Activated naive CD4-positive, alpha-beta T cell treated with Interleukin-2 at 50 U/mL for 16 hours (primary cell): Measurements from ENCODE around the gene CTXN2.

Experiments
- DNase-seq: peaks from one replicate; pipeline ENCODE4 v3.0.0-alpha.2; 2020

Gene CTXN2

DNA sequence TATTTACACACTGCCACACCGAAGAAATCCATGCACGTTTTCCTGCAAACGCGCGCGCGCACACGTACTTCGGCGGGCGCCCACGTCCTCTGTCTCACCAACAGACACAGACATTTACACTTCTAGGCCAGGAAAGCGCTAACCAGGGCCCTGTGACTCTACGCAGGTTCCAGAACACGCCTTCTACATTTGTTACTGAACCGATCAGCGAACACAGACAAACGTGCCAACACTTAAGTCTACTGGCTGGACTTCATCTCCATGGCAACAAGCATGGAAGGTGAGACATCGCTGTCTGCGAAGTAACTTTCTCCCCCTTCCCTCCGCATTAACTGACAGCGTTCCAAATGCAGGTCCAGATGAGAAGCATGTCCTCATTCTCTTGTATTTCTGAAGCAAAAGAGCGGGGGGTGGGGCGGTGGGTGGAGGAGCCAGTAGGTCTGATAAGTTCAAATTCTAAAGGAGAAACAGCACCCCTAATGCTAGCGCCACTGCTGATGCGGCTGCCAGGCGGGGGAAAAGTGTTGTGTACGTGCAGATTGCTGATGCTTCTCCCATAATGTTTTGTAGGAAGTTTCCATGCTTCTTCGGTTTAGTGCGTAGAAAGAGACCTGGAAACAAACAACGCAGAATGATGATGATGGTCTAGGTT, at the start of gene CTXN2:
TSS of gene CTXN2 (plus strand) at position 92 of the 652 bp plus-strand sequence. CDS start 9,636 bp downstream, outside the sequence.
- no peak for DNase-seq

GRCh38 chr15:48143856-48144255, 47.6 kb upstream of the CTXN2 start:
- no peak for DNase-seq

DNA sequence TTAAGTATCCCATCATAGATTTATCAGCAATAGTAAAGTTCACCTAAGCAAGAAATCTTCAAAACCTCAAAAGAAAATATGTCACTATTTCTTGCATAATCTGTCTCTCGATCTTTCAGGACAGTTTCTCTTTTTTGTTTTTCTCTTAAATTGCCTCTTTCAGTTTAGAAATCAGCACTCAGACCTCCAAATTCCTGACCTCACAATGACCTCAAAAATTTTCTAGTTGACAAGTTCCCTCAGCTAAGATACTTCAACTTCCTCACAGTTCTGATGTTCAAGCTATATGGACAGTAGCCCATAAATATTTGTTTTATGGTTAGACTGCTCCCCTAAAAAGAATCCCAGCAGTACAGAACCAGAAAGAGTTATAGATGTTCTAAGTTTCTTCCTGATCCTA, 46.6 kb upstream of the CTXN2 start:
- no peak for DNase-seq

DNA sequence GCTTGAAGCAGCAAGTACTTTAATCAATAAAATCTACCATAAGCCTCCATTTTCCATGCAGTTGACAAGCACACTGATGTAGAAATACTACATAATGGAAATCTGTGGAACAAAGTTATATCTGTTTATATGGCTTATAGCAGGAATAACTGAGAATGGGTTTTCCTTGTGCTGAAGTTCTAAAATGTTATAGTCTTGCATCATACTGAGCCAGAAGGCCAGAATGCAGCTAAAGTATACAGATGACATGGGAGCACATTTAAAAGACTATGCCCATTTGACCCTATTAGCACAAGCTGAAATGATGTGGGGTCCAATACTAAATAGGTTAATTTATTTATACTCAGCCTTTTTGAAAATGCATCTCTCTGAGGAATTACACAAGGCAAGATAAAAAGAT, 45.5 kb upstream of the CTXN2 start:
- DNase-seq: no peak

GRCh38 chr15:48147358-48147757, 44.1 kb upstream of the CTXN2 start:
- no peak for DNase-seq

DNA sequence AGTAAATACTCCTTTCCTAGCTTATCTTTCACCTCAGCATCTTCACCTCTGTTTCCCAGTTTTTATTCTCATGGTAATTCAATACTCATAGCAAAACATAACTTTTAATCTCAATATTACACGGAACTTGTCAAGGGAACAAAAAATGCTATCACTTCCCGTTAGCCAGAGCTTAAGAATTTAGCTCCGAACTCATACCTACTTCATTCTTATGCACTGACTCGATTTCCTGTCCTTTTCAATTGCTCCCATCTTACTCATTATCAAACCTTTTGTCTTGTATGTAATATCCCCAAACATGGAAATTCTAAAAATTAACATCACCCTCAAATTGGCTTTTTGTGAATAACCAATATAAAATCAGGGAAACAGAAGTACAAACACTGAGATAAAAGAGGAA, 41.6 kb upstream of the CTXN2 start:
- no peak for DNase-seq

- no peak for DNase-seq
Observed at GRCh38 chr15:48153526-48153925, 37.9 kb upstream of the CTXN2 start.

DNA sequence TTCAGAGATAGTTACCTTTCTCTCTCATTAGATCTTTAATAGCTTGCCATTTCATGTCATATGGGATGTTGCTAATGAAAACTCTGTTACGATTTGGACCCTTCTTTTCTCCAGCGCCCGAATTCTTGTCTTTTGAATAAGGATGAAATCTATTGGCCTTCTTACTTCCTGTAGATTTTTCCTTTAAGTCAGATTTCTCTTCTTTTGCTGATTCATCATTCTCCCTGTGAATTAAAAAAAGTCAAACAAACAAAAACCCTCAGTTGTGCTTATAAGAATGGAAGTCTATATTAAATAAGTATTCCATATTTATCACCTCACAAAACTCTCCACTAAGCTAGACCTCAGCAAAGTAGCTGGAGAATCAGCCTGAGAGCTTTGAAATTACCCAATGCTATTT, 22.8 kb upstream of the CTXN2 start:
- DNase-seq: no peak

DNA sequence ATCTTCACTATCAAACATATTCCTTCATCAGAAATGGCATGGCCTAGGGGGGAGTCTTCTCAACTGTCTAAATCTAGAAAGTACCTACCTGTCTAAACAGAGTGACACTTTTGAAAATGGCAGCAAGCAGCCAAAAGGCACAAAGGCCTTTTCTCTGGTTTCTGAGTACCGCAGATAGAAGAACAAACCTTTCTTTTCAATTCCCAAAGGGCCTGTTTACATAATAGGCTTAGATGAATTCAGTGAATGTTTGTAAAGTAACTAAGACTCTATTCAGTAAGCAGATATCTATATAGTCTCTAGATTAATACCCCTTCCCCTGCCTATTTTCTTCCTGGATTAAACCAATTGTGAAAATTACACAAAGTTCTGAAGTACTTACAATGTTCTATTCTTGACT, 20.5 kb upstream of the CTXN2 start:
- no peak for DNase-seq

GRCh38 chr15:48175126-48175525, 16.3 kb upstream of the CTXN2 start:
- DNase-seq: no peak

- no peak for DNase-seq
Observed at GRCh38 chr15:48176112-48176511, 15.4 kb upstream of the CTXN2 start.

GRCh38 chr15:48176957-48177356, 14.5 kb upstream of the CTXN2 start:
- DNase-seq: no peak

DNA sequence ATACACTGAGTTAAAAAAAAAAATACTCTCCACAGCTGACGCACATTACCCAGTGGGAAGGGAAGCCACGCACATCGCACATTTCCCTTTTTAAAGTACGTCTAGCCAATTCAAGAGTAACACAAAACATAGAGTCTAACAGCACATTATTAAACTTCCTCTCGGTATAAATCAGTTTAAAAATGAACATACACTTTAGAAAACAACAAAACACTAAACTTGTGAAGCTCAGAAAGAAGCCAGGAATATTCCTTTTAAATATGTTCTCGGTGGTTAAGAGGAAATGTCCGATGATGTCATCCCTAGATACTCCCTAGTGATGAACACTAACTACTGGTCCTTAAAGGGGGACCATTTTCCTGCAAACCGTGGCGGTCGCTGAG, 14.1 kb upstream of the CTXN2 start:
- DNase-seq: no peak

DNA sequence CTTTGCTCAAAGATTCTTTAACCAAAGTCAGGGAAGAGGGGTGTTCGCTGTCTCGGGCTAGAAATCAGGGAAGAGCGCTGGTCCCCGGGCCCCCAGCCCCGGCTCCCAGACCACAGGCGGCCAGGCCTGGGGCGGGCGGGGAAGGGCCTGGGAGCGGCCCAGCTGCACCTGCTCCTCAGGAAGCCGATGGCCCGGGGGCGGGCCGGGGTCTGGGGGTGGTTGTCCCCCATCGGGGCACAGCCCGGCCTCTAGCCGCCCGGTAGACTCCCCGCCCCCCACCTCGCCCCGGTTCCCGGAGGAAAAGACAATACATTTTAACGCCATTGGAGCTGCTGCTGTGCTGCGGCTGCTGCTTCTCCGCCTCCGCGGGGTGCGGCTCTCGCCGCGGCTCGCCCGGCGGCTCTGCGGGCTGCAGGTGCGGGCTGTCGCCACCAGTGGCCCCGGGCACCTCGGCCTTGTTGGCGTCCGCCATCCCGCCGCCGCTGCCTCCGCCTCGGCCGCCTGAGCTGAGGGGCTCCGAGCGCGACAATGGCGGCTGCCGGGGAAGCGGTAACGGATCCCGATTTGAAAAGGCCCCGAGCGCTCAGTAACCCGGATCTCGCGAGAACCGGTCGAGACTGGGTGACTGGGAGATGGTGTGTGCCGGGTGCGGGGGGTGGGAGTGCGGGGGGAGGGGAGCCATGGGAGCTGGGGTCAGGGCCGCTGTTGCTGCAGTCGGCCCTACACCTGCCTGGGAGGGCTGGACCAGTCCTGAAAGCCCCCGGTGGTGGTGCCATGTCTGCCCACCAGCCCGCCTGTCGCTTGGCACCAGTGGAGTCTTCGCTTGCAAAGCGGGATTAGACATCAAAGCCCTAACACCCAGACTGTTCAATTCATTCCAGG, 13.5 kb upstream of the CTXN2 start, which contains the start of gene MYEF2:
TSS of gene MYEF2 (minus strand) at position 530 of the 882 bp plus-strand sequence. CDS start at position 472, 58 bp downstream.
- peak; percentile 58 for DNase-seq

GRCh38 chr15:48178648-48178931, 12.9 kb upstream of the CTXN2 start:
- no peak for DNase-seq

- DNase-seq: no peak
Observed at GRCh38 chr15:48182749-48183148, 8.7 kb upstream of the CTXN2 start.

- DNase-seq: no peak
Observed at GRCh38 chr15:48185529-48185928, 5.9 kb upstream of the CTXN2 start.

DNA sequence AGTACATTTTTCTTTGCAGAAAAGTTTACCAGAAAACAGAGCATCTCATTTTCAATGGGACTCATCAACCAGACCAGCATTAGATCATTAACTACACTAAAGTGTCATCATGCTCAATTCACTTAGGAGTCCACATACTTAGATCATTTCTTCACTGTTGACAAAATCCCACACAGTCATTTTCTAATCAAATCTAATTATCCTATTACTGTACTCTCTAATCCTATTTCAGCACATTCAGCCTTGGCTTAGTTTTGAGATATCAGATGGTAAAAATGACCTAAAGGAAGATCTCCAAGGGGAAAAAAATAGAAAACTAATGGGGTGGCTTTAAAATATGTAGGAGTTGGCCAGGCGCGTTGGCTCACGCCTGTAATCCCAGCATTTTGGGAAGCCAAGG, 5.2 kb upstream of the CTXN2 start:
- DNase-seq: no peak

- peak; percentile 33 for DNase-seq
Observed at GRCh38 chr15:48190932-48191573, 412 bp upstream of the CTXN2 start.

DNA sequence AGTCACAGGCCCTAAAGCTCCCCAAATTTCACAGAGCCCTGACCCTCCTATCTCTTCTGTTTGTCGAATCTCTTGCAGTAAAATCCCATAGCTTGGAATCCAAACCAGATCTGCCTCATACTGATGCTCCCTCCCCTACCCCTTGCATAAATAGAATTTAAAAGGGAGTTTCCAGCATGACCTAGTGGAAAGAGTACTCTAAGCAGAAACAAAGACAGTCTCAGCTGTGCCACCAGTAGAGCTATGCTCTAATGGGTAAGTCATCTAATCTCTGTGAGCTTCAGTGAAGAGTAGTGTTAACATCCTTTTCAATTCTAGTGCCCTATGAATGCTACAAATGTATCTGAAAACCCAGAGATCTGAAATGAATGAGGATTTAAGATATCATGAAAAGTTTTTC, 10.6 kb downstream of the CTXN2 start:
- DNase-seq: no peak

GRCh38 chr15:48205981-48206380, 14.5 kb downstream of the CTXN2 start, which contains the start of gene SLC12A1:
TSS of gene SLC12A1 (plus strand) at chr15:48206302. CDS start at chr15:48207720, 1,418 bp downstream.
- no peak for DNase-seq

GRCh38 chr15:48221261-48221660, 29.8 kb downstream of the CTXN2 start:
- DNase-seq: no peak

DNA sequence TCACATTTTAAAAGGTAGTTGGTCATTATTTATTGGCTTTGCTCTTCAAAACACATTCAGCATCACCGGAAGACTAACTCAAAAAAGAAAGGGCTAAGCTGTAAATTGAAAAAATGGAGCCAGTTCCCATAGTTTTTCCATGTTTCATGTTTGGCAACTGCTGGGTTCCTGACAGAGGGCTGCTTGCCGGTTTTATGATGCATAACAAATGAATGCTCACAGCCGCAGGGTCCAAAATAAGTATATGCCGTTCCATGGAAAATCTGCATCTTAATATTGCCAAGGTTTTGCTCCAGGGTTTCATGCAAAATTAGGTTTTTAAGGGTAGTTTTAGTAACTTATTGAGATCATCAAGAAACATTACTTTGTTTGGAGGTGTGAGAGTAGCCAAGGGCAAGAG, 30.4 kb downstream of the CTXN2 start:
- no peak for DNase-seq

GRCh38 chr15:48222627-48223026, 31.2 kb downstream of the CTXN2 start:
- DNase-seq: no peak
